Astrocyte (in vitro differentiated cells and primary cell): ENCODE measurements around the gene CLDN22. TPM values are rescaled to one million over a fixed set of nuclear protein-coding genes. Genes with fewer than 3 reads are reported as not detected.
A peak's percentile ranks its signal among the peaks of the same experiment; 100 is the strongest.

ENCODE experiments used
- DNase-seq: peaks from one replicate; pipeline ENCODE4 v3.0.0-alpha.2; 2010; ENCODE audit warnings: low read depth
- FAIRE-seq: peaks from 2 replicates; lab custom pipeline; 2011; peaks lifted over from hg19 to GRCh38; lab: Jason Lieb, UNC
- H2AFZ ChIP-seq: 2 replicates; pipeline ENCODE4 v1.6.0; 2012; ENCODE audit warnings: low read depth, low read length, inconsistent platforms
- H3K27ac ChIP-seq: 2 replicates; pipeline ENCODE4 v1.5.1; 2011; ENCODE audit warnings: low read depth, low read length, inconsistent platforms
- H3K27me3 ChIP-seq: 2 replicates; pipeline ENCODE4 v1.6.0; 2011; ENCODE audit warnings: low read length, inconsistent platforms; ENCODE audit not compliant: insufficient read depth
- H3K36me3 ChIP-seq: 2 replicates; pipeline ENCODE4 v1.5.1; 2011; ENCODE audit warnings: low read length, inconsistent platforms; ENCODE audit not compliant: insufficient read depth
- H3K4me1 ChIP-seq: 2 replicates; pipeline ENCODE4 v1.5.1; 2011; ENCODE audit warnings: low read length, inconsistent platforms; ENCODE audit not compliant: insufficient read depth
- H3K4me2 ChIP-seq: 2 replicates; pipeline ENCODE4 v1.6.0; 2012; ENCODE audit warnings: low read length, inconsistent platforms
- H3K4me3 ChIP-seq: 2 replicates; pipeline ENCODE4 v1.5.1; 2011; ENCODE audit warnings: low read depth, mild to moderate bottlenecking, low read length, inconsistent platforms; ENCODE audit not compliant: insufficient read depth
- H3K79me2 ChIP-seq: 2 replicates; pipeline ENCODE4 v1.6.0; 2012; ENCODE audit warnings: mild to moderate bottlenecking, low read length, inconsistent platforms; ENCODE audit not compliant: insufficient read depth
- H3K9ac ChIP-seq: 2 replicates; pipeline ENCODE4 v1.6.0; 2012; ENCODE audit warnings: mild to moderate bottlenecking, low read length, inconsistent platforms
- H3K9me3 ChIP-seq: 2 replicates; pipeline ENCODE4 v1.5.1; 2012; ENCODE audit warnings: low read depth, mild to moderate bottlenecking, low read length, inconsistent platforms; ENCODE audit not compliant: insufficient read depth
- H4K20me1 ChIP-seq: 2 replicates; pipeline ENCODE4 v1.6.0; 2012; ENCODE audit warnings: low read length, inconsistent platforms; ENCODE audit not compliant: insufficient read depth
- H3K27ac Mint-ChIP-seq: one replicate; pipeline ENCODE4 v1.8.0; 2021; ENCODE audit warnings: mild to moderate bottlenecking, mixed read lengths; ENCODE audit not compliant: unreplicated experiment
- H3K27me3 Mint-ChIP-seq: one replicate; pipeline ENCODE4 v1.8.0; 2021; ENCODE audit warnings: low read depth, mixed read lengths; ENCODE audit not compliant: unreplicated experiment
- H3K36me3 Mint-ChIP-seq: one replicate; pipeline ENCODE4 v1.8.0; 2021; ENCODE audit warnings: low read depth, mixed read lengths; ENCODE audit not compliant: unreplicated experiment
- H3K4me1 Mint-ChIP-seq: one replicate; pipeline ENCODE4 v1.8.0; 2021; ENCODE audit warnings: low read depth, mixed read lengths; ENCODE audit not compliant: unreplicated experiment
- H3K4me3 Mint-ChIP-seq: one replicate; pipeline ENCODE4 v1.8.0; 2021; ENCODE audit warnings: mild to moderate bottlenecking, moderate library complexity, mixed read lengths; ENCODE audit not compliant: unreplicated experiment
- H3K9me3 Mint-ChIP-seq: one replicate; pipeline ENCODE4 v1.8.0; 2021; ENCODE audit warnings: mild to moderate bottlenecking, mixed read lengths; ENCODE audit not compliant: unreplicated experiment
- EZH2 ChIP-seq: IDR thresholded peaks from 2 replicates; pipeline ENCODE4 v1.6.1; 2012; ENCODE audit warnings: mild to moderate bottlenecking, low read length, inconsistent platforms; ENCODE audit not compliant: insufficient read depth
- total RNA-seq: library from RNA; stranded (reverse); gene quantifications from 2 replicates; pipeline ENCODE4 v1.2.1, GENCODE V29; 2021
- TF ChIP-seq, protein P1 (sequence below): IDR thresholded peaks from 2 replicates; pipeline ENCODE4 v1.5.1; 2011; ENCODE audit warnings: low read depth, mild to moderate bottlenecking, inconsistent platforms, low read length, moderate library complexity; ENCODE audit not compliant: insufficient read depth

CLDN22 gene
- total RNA-seq, 1 donor from 2014 or later, result not detected

- H3K36me3 Mint-ChIP-seq, result peaks cover 2% of the 10 kb centered on the region
- peaks cover 25% of the 10 kb centered on the region for H3K4me1 ChIP-seq
- H3K4me3 ChIP-seq, result no peak overlapping the region
- DNase-seq (peak; percentile 95), FAIRE-seq (peak; percentile 100)
- H3K27ac ChIP-seq, result peak overlapping the region; percentile 66
- no peaks in the 10 kb centered on the region for H3K27me3 Mint-ChIP-seq
- no peaks in the 10 kb centered on the region for H4K20me1 ChIP-seq
- peaks cover 4% of the 10 kb centered on the region for H3K9me3 Mint-ChIP-seq
- H3K9ac ChIP-seq, result peak overlapping the region; percentile 27
- no peaks in the 10 kb centered on the region for H3K27me3 ChIP-seq
- TF ChIP-seq, protein P1, sequence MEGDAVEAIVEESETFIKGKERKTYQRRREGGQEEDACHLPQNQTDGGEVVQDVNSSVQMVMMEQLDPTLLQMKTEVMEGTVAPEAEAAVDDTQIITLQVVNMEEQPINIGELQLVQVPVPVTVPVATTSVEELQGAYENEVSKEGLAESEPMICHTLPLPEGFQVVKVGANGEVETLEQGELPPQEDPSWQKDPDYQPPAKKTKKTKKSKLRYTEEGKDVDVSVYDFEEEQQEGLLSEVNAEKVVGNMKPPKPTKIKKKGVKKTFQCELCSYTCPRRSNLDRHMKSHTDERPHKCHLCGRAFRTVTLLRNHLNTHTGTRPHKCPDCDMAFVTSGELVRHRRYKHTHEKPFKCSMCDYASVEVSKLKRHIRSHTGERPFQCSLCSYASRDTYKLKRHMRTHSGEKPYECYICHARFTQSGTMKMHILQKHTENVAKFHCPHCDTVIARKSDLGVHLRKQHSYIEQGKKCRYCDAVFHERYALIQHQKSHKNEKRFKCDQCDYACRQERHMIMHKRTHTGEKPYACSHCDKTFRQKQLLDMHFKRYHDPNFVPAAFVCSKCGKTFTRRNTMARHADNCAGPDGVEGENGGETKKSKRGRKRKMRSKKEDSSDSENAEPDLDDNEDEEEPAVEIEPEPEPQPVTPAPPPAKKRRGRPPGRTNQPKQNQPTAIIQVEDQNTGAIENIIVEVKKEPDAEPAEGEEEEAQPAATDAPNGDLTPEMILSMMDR, result no peak
- TF ChIP-seq EZH2, result no peak
- H3K9me3 ChIP-seq, result no peaks in the 10 kb centered on the region
- peaks cover 8% of the 10 kb centered on the region for H3K4me1 Mint-ChIP-seq
- no peaks in the 10 kb centered on the region for H3K36me3 ChIP-seq
- no peak overlapping the region for H3K27ac Mint-ChIP-seq
- H3K4me2 ChIP-seq, result peak overlapping the region; percentile 46
- H2AFZ ChIP-seq, result no peak overlapping the region
- no peaks in the 10 kb centered on the region for H3K79me2 ChIP-seq
- H3K4me3 Mint-ChIP-seq, result no peak overlapping the region
Observed at GRCh38 chr4:183348706-183349659, 28.9 kb upstream of the CLDN22 start.

DNA sequence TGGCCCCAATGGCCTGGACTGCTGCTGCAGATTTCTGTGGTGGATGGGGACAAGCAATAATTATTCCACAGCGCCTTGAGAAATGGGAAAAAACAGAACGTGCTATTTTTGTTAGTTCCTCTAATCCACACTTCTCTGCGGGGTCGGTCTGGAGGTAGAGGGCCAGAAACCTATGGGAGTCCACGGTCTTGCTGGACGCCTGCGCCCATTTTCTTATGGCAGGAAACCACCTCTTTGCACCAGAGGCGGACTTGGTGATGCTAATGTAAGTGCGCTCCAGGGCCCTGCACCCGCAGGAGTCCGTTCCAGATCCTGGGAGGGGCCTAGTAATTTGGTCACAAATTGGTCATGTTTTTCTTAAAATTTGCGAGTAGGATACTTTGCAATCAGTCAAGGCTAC lies 28.1 kb upstream of the CLDN22 start:
- Histone ChIP-seq H3K9ac (no peak overlapping the region), H3K4me2 (no peak overlapping the region), H3K79me2 (no peaks in the 10 kb centered on the region), H3K4me3 (no peak overlapping the region), H3K36me3 (no peaks in the 10 kb centered on the region), H3K27me3 (no peaks in the 10 kb centered on the region), H2AFZ (no peak overlapping the region), H4K20me1 (no peaks in the 10 kb centered on the region), H3K9me3 (no peaks in the 10 kb centered on the region), H3K4me1 (peaks cover 25% of the 10 kb centered on the region), H3K27ac (no peak overlapping the region)
- Mint-ChIP-seq H3K9me3 (peaks cover 4% of the 10 kb centered on the region), H3K4me1 (peaks cover 8% of the 10 kb centered on the region), H3K4me3 (no peak overlapping the region), H3K27ac (no peak overlapping the region), H3K27me3 (peaks cover 2% of the 10 kb centered on the region), H3K36me3 (peaks cover 2% of the 10 kb centered on the region)
- no peak for DNase-seq
- FAIRE-seq, result no peak
- TF ChIP-seq, protein P1, result no peak
- no peak for TF ChIP-seq EZH2

DNA sequence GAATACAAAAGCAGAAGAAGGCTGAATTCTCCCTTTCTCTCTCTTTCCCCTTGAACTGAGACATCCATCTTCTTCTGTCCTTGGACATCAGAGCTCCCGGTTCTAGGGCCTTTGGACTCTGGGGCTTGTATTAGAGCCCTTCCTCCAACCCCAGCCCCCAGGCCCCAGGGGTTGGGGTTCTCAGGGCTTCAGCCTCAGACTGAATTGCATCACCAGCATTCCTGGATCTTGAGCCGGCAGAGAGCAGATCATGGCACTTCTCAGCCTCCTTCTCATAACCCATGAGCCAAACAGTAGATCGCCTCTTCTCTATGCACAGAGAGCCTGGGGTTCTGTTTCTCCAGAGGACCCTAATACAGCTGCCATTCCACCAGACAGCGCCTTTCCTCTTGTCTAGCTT lies 27.5 kb upstream of the CLDN22 start:
- Histone ChIP-seq H3K36me3 (no peaks in the 10 kb centered on the region), H2AFZ (no peak overlapping the region), H3K79me2 (no peaks in the 10 kb centered on the region), H3K4me1 (peaks cover 25% of the 10 kb centered on the region), H3K4me2 (no peak overlapping the region), H3K9me3 (no peaks in the 10 kb centered on the region), H3K4me3 (no peak overlapping the region), H3K27ac (no peak overlapping the region), H3K9ac (no peak overlapping the region), H4K20me1 (no peaks in the 10 kb centered on the region), H3K27me3 (no peaks in the 10 kb centered on the region)
- H3K4me1 Mint-ChIP-seq, result peaks cover 8% of the 10 kb centered on the region
- peaks cover 2% of the 10 kb centered on the region for H3K36me3 Mint-ChIP-seq
- H3K9me3 Mint-ChIP-seq, result peaks cover 4% of the 10 kb centered on the region
- H3K27me3 Mint-ChIP-seq, result peaks cover 2% of the 10 kb centered on the region
- no peak for FAIRE-seq
- H3K4me3 Mint-ChIP-seq, result no peak overlapping the region
- H3K27ac Mint-ChIP-seq, result no peak overlapping the region
- peak; percentile 18 for DNase-seq
- TF ChIP-seq, protein P1, result no peak
- TF ChIP-seq EZH2, result no peak
